Heart left ventricle (tissue), 16 donors: ENCODE results near the gene MRPL45. TPM values are rescaled to one million over a fixed set of nuclear protein-coding genes. Genes with fewer than 3 reads are reported as not detected.

Source experiments
- ATAC-seq, 4 donors: fragments of 200-7000 bp; cut with Tn5 transposase; one replicate each; pipeline ENCODE4 v1.9.1; 2020 to 2022; ENCODE audit warnings: moderate library complexity in 4 of 4, mild to moderate bottlenecking in 3 of 4, moderate number of reproducible peaks in 1 of 4
- DNase-seq, 5 donors: peaks; one replicate each; pipeline ENCODE4 v3.0.0-alpha.2; 2020
- H3K27ac ChIP-seq, 12 donors: fragments of 200-600 bp; sonication (generic) in 4 of 12; one replicate each; pipeline versions ENCODE4 v1.5.0 to v1.8.0; 2016 to 2022; ENCODE audit warnings: mild to moderate bottlenecking in 2 of 12
- H3K27me3 ChIP-seq, 9 donors: fragments of 200-600 bp; sonication (generic) in 2 of 9; one replicate each; pipeline versions ENCODE4 v1.5.1 to v1.8.0; 2016 to 2022; ENCODE audit warnings: mild to moderate bottlenecking in 3 of 9
- H3K36me3 ChIP-seq, 9 donors: fragments of 200-600 bp; sonication (generic) in 2 of 9; one replicate each; pipeline versions ENCODE4 v1.5.0 to v1.8.0; 2018 to 2022; ENCODE audit warnings: mild to moderate bottlenecking in 2 of 9
- H3K4me1 ChIP-seq, 12 donors: fragments of 200-600 bp; sonication (generic) in 4 of 12; one replicate each; pipeline versions ENCODE4 v1.5.0 to v1.8.0; 2016 to 2022; ENCODE audit warnings: mild to moderate bottlenecking in 3 of 12
- H3K4me3 ChIP-seq, 12 donors: fragments of 200-600 bp; sonication (generic) in 4 of 12; one replicate each; pipeline versions ENCODE4 v1.5.0 to v1.8.0; 2017 to 2022; ENCODE audit warnings: mild to moderate bottlenecking in 9 of 12, moderate library complexity in 4 of 12
- H3K9me3 ChIP-seq, 12 donors: fragments of 200-600 bp; sonication (generic) in 4 of 12; one replicate each; pipeline versions ENCODE4 v1.5.0 to v1.8.0; 2016 to 2022; ENCODE audit warnings: mild to moderate bottlenecking in 1 of 12
- CTCF ChIP-seq, 12 donors: fragments of 200-600 bp; sonication (generic) in 4 of 12; IDR thresholded peaks; one replicate each; pipeline versions ENCODE4 v1.5.0 to v1.8.0; 2018 to 2022; ENCODE audit warnings: antibody characterized with exemption in 12 of 12, mild to moderate bottlenecking in 5 of 12
- POLR2A ChIP-seq, 2 donors: fragments of 450-650 bp; IDR thresholded peaks; one replicate each; pipeline ENCODE4 v1.6.1; 2017; ENCODE audit warnings: antibody characterized with exemption in 2 of 2, mild to moderate bottlenecking in 2 of 2, moderate library complexity in 2 of 2
- WGBS, 4 donors: extraction: QIAGEN DNeasy Blood & Tissue Kit in 2 of 4; methylation state at CpG; one replicate each; pipeline versions ENCODE4 v1.1.5 to v1.1.7; 2013 to 2018; 5-methylcytosine and 5-hydroxymethylcytosine counted together
- intact Hi-C, 10 donors: fragments of 100-400 bp; cut with DNase I; formaldehyde crosslinking; loops; one replicate each; pipeline versions ENCODE4 v1.11.1 to v1.14.2; 2022
- polyA plus RNA-seq, 2 donors: library from polyadenylated mRNA; stranded (reverse); fragments of 200-250 nt; gene quantifications; one replicate each; pipeline ENCODE4 v1.2.3, GENCODE V29; 2013
- total RNA-seq, 9 donors: library from RNA; depleted of rRNA in 2 of 9; stranded (reverse); fragments of >200 nt in 2 of 9; fragmentation: NEBNext Ultra II Directional in 3 of 9; extraction: Animal tissue kit (Norgen Biotek cat#: 25700) in 3 of 9; gene quantifications; one replicate each; pipeline versions ENCODE4 v1.1.0 to v1.2.4, GENCODE V29; 2016 to 2023
- donor health status: ischemic (EF 13 %, LVEDD 7.1; RV severe dilation, severe dysfunction).
- donor health status: healthy with polysubstance abuse.
- donor health status: DM: no; HTN: yes; CAD: no.
- donor health status: DM: no; HTN: no; CAD: no.
- donor health status: ischemic (EF 25% LVEDD 6.9; RV normal size, moderate dysfunction).
- donor health status: ischemic (EF 25% LVEDD 5.7; RV mildly dilated, moderate dysfunction).
- donor health status: healthy.
- donor health status: DM: yes; HTN: yes; CAD: no.
- donor health status: ischemic (EF 35%, LVEDD 5.7; RV mildly dilated, moderate dysfunction).
- donor health status: nonischemic (EF 11% LVEDD 7.7; RV severe dilation, severe dysfunction).
- donor health status: DM: yes; HTN: yes; CAD: no.
- donor health status: PGD.
- donor health status: ischemic (EF 29% LVEDD 5.4; RV normal size, mild dysfunction).
- donor health status: nonischemic (EF 23%, LVEDD 6.1; RV moderate dilation, normal function).

Gene MRPL45
- total and polyA plus RNA-seq, 11 donors, result 26.0 to 46.3 (median 35.1) TPM

- Histone ChIP-seq H3K4me3 (no peak overlapping the region), H3K9me3 (no peaks in the 10 kb centered on the region), H3K36me3 (peaks cover 0 to 20% (median 6%) of the 10 kb centered on the region in 9 donors), H3K27me3 (no peaks in the 10 kb centered on the region), H3K4me1 (peaks cover 4 to 74% (median 45%) of the 10 kb centered on the region in 12 donors), H3K27ac (peak overlapping the region in 6 of 12 donors; percentile 13 to 51 (median 32))
- no peak for TF ChIP-seq CTCF (IDR thresholded peaks at IDR 0.05)
- no peak for TF ChIP-seq POLR2A (IDR thresholded peaks at IDR 0.05)
- 52 to 60% (median 58%) methylated on average over 9 of the region's 9 CpGs for WGBS, 4 donors
- ATAC-seq (no peak), DNase-seq (no peak)
- intact Hi-C loops, result loop anchor here in 4 of 10 donors (5.0 to 10.0 kb wide), 3 partner anchors 38 to 126 kb away; no protein-coding TSS in a partner anchor
These were observed 61.9 kb downstream of the MRPL45 start for GRCh38 chr17:38358586-38359513.

GRCh38 chr17:38361694-38362465, 64.9 kb downstream of the MRPL45 start:
- Histone ChIP-seq H3K4me1 (peaks cover 4 to 44% (median 28%) of the 10 kb centered on the region in 12 donors), H3K4me3 (no peak overlapping the region), H3K9me3 (no peaks in the 10 kb centered on the region), H3K27me3 (no peaks in the 10 kb centered on the region), H3K36me3 (peaks cover 0 to 49% (median 32%) of the 10 kb centered on the region in 9 donors), H3K27ac (no peak overlapping the region)
- WGBS, 4 donors, result 58 to 71% (median 64%) methylated on average over 5 of the region's 5 CpGs
- intact Hi-C loops, result no loop called here
- DNase-seq (no peak), ATAC-seq (no peak)
- no peak for TF ChIP-seq POLR2A (IDR thresholded peaks at IDR 0.05)
- no peak for TF ChIP-seq CTCF (IDR thresholded peaks at IDR 0.05)

GRCh38 chr17:38363016-38363415, 66.0 kb downstream of the MRPL45 start:
- intact Hi-C loops, result no loop called here
- no peak for DNase-seq
- Histone ChIP-seq H3K36me3 (peaks cover 0 to 60% (median 42%) of the 10 kb centered on the region in 9 donors), H3K9me3 (no peaks in the 10 kb centered on the region), H3K27me3 (no peaks in the 10 kb centered on the region), H3K27ac (no peak overlapping the region), H3K4me1 (peaks cover 0 to 32% (median 18%) of the 10 kb centered on the region in 12 donors), H3K4me3 (no peak overlapping the region)
- ATAC-seq, result no peak
- TF ChIP-seq CTCF (IDR thresholded peaks at IDR 0.05) (no peak), POLR2A (IDR thresholded peaks at IDR 0.05) (no peak)
- 92 to 100% (median 96%) methylated on average over 5 of the region's 5 CpGs for WGBS, 4 donors

- intact Hi-C loops, result no loop called here
- Histone ChIP-seq H3K4me1 (peaks cover 0 to 22% (median 9%) of the 10 kb centered on the region in 12 donors), H3K36me3 (peaks cover 0 to 78% (median 58%) of the 10 kb centered on the region in 9 donors), H3K27me3 (no peaks in the 10 kb centered on the region), H3K9me3 (no peaks in the 10 kb centered on the region), H3K27ac (no peak overlapping the region), H3K4me3 (no peak overlapping the region)
- TF ChIP-seq POLR2A (IDR thresholded peaks at IDR 0.05), result no peak
- no peak for TF ChIP-seq CTCF (IDR thresholded peaks at IDR 0.05)
- DNase-seq (no peak), ATAC-seq (no peak)
- 87 to 95% (median 91%) methylated on average over 8 of the region's 8 CpGs for whole genome bisulfite sequencing, 4 donors
These were observed 67.8 kb downstream of the MRPL45 start for GRCh38 chr17:38364741-38365140.
